WI38 (cell line): ENCODE measurements around the gene MIPEP.

ENCODE experiments used
- H3K4me3 ChIP-seq: 2 replicates; pipeline ENCODE4 v1.5.1; 2011; ENCODE audit warnings: low read depth, mild to moderate bottlenecking, control low read depth, low read length
- CTCF ChIP-seq: IDR thresholded peaks from 2 replicates; pipeline ENCODE4 v1.5.1; 2012; ENCODE audit warnings: low read depth, mild to moderate bottlenecking, control low read depth, low read length

MIPEP gene

DNA sequence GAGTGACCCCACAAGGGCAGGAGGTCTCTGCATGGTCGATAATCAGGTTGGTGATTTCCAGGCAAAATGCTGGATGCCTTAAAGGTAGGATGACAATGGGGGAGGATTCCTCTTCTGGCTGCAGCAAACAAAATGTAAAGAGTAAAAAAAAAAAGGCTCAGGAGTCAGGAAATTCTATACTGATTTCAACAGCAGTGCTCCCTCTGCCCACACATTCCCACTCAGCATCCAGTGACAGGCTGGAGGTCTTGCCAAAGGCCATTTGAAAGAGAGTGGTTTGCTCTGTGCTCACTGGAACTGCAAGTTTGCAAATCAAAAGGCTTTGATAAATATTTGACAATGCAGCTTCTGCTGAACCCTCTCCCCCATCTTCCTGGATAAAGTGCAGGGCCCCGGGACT, 183.6 kb downstream of the MIPEP start:
- no peak for TF ChIP-seq CTCF

DNA sequence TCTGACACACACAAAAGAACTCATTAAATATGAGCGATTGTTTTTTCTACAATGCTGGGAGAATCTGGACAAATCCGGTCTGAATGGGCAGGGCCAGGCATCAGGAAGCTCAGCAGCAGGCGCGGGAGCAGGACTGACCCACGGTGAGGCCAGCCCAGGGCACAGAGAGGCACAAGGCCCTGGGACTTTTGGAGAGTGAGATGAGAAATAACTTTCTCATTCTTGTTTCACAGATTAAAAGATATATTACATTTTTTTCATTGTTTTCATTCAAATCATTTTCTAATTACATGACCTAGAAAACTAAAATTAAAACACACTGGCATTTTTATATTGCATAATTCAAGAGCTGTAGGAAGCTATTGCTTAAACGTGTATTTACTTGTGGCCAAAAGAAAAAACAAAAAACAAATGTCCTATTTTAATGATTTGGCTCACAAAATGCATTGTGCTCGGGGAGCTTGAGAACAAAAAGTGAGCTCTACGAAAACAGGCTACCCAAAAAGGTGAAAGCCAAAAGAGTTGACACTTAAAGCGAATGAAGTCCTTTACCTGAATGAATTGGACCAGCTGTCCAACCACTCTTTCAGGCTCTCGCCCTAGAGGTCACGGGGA, 185.8 kb downstream of the MIPEP start:
- TF ChIP-seq CTCF = no peak
- H3K4me3 ChIP-seq = no peak overlapping the region

More for the DNA sequence above, 183.6 kb downstream of the MIPEP start:
- H3K4me3 ChIP-seq = no peak overlapping the region

DNA sequence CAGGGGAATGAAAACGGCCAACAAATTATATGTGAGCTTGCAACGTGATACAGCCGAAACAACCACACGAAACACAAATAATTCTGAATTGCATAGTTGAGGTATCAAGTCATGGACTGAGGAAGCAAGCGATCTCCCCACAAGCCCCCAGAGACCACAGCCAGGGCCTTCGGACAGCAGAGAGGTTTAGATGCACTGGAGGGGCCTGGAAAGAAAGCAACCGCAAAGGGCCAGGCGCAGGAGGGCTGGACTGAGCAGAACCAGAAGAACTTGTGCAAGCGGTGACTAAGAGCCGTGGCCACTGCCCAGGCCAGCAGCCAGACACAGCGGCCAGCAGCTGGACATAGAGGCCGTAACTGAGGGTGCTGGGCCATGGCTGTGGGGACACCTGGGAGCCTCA, 187.6 kb downstream of the MIPEP start:
- TF ChIP-seq CTCF = no peak
- H3K4me3 ChIP-seq = no peak overlapping the region

GRCh38 chr13:23701186-23701585, 188.0 kb downstream of the MIPEP start:
- H3K4me3 ChIP-seq = no peak overlapping the region
- no peak for TF ChIP-seq CTCF

DNA sequence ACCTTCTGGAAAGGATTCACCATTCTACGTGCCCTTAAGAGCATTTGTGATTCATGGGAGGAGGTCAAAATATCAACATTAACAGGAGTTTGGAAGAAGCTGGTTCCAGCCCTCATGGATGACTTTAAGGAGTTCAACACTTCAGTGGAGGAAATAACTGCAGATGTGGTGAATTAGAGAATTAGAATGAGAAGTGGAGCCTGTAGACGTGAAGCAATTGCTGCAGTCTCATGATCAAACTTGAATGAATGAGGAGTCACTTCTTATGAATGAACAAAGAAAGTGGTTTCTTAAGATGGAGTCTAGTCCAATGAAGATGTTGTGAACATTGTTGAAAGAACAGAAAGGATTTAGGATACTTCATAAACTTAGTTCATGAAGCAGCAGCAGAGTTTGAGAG, 189.9 kb downstream of the MIPEP start:
- TF ChIP-seq CTCF = no peak
- no peak overlapping the region for H3K4me3 ChIP-seq

DNA sequence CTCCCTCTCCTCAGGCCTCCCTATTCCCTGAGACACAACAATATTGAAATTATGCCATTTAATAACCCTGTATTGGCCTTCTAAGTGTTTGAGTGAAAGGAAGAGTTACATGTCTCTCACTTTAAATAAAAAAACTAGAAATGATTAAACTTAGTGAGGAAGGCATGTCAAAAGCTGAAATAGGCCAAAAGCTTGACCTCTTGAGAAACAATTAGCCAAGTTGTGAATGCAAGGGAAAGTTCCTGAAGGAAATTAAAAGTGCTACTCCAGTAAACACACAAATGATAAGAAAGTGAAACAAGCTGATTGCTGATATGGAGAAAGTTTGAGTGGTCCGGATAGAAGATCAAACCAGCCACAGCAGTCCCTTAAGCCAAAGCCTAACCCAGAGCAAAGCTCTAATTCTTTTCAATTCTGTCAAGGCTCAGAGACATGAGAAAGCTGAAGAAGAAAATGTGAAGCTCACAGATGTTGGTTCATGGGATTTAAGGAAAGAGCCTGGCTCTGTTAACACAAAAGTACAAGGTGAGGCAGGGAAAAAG, 191.4 kb downstream of the MIPEP start:
- no peak for TF ChIP-seq CTCF
- H3K4me3 ChIP-seq = no peak overlapping the region

DNA sequence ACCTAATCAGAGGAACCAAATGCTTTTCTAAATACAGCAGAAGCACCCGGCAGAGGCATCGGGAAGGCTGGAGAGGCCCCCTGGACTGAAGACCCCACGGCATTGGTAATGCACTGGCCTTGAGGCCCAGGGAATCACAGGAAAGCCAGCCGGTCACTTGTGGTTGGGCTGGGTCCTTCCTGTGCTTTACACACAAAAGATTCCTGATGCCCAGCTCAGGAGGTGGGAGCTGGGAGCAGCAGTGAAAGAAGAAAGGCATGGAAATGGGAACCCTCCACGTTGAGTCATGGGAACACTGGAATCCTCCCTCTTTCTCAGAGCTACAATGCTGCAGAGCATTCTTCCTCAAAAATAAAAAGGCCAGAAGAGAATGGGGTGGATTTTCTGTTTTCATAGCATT, 192.6 kb downstream of the MIPEP start:
- no peak overlapping the region for H3K4me3 ChIP-seq
- TF ChIP-seq CTCF = no peak
